ENCODE data around the gene MXD4.

- TF ChIP-seq TCF7 (CRISPR knock-in tag; IDR thresholded peaks at IDR 0.05; ENCODE audit: low read depth) (no peak), ZNF416 (CRISPR knock-in tag; IDR thresholded peaks at IDR 0.05) (no peak), FOXP4 (CRISPR knock-in tag; IDR thresholded peaks at IDR 0.05) (no peak)
- TF ChIP-seq, protein P1, sequence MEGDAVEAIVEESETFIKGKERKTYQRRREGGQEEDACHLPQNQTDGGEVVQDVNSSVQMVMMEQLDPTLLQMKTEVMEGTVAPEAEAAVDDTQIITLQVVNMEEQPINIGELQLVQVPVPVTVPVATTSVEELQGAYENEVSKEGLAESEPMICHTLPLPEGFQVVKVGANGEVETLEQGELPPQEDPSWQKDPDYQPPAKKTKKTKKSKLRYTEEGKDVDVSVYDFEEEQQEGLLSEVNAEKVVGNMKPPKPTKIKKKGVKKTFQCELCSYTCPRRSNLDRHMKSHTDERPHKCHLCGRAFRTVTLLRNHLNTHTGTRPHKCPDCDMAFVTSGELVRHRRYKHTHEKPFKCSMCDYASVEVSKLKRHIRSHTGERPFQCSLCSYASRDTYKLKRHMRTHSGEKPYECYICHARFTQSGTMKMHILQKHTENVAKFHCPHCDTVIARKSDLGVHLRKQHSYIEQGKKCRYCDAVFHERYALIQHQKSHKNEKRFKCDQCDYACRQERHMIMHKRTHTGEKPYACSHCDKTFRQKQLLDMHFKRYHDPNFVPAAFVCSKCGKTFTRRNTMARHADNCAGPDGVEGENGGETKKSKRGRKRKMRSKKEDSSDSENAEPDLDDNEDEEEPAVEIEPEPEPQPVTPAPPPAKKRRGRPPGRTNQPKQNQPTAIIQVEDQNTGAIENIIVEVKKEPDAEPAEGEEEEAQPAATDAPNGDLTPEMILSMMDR (IDR thresholded peaks at IDR 0.05), result no peak
These were observed 23.2 kb upstream of the MXD4 start for GRCh38 chr4:2284934-2285612.

Data from WTC11 (cell line).